ENCODE results near the gene JAK3. TPM values are rescaled to one million over a fixed set of nuclear protein-coding genes. Genes with fewer than 3 reads are reported as not detected.
"Not testable (repeated sequence)": the region's sequence is repeated elsewhere in the genome, so short reads cannot be mapped to it uniquely, and the experiment has no call there.

JAK3 gene
- total RNA-seq, 1 donor from 2014 or later: 186 TPM

DNA sequence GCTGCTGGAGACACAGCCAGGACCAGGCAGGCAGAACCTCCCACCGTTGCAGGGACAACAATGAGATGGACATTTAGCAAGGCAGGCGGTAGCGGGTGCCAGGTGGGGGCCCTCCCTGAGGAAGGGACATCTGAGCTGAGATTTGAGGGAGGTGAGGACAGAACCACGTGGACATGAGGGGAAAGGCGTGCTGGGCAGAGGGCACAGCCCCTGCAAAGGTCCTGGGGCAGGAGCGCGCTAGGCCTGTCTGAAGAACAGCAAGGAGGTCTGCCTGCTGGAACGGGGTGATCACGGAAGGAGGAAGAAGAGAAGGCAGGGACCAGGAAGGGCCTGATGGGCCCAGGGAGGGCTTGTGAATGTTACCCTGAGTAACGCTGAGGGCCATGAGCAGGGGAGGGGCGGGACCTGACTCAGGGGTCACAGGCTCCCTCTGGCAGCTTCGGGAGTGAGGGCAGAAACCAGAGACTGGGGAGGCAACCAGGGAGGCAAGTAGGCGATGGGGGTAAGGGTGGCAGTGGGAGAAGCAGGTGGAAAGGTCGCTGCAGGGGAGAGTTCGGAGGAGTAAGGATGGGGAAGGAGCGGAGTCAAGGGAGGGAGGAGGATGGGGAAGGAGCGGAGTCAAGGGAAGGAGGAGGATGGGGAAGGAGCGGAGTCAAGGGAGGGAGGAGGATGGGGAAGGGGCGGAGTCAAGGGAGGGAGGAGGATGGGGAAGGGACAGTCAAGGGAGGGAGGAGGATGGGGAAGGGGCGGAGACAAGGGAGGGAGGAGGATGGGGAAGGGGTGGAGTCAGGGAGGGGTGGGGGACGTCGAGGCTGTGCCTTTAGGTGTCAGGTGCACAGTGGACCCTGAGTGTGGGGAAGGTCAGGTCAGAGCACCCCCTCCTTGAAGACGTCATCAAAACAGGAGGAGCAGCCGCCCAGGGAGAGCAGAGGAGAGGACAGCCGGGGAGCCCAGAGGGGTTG lies 68.5 kb downstream of the JAK3 start:
- intact Hi-C loops (cut with micrococcal nuclease): no loop called here

DNA sequence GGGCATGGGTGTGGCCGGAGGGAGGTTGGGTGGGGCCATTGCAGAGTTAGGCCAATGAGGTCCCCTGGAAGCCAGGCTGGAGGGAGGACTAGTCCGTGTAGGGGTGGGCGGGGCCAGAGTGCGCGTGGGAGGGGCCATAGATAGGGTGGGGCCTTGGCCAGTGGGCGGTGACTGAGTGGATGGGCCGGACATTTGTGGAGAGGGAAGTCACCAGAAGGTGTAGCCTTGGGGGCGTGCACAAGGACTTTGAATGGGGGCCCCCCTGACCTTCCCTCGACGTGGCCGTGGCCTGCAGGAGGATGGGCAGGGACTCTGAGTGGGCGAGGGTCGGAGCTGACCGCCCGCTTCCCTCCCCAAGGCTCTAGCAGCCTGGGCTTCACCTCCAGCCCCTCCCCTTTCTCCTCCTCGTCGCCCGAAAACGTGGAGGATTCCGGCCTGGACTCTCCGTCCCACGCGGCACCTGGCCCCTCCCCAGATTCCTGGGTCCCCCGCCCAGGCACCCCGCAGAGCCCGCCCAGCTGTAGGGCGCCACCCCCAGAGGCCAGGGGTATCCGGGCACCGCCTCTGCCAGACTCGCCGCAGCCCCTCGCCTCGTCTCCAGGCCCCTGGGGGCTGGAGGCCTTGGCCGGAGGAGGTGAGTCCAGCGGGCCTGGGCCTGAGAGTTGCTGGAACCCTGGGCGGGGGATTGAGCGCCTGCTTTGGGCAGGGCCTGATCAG lies 69.4 kb downstream of the JAK3 start:
- intact Hi-C loops (cut with micrococcal nuclease): no loop called here

DNA sequence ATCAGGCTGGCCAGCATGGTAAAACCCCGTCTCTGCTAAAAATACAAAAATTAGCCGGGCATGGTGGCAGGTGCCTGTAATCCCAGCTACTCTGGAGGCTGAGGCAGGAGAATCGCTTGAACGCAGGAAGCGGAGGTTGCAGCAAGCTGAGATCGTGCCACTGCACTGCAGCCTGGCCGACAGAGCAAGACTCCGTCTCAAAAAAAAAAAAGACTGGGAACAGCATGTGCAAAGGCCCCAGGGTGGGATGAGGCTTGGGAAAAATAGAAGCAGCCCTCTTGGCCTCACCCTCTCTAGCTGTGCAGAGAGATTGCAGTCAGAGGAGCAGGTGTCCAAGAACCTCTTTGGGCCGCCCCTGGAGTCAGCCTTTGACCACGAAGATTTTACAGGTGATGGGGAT lies 69.9 kb downstream of the JAK3 start:
- intact Hi-C loops (cut with micrococcal nuclease): not testable (repeated sequence)

DNA sequence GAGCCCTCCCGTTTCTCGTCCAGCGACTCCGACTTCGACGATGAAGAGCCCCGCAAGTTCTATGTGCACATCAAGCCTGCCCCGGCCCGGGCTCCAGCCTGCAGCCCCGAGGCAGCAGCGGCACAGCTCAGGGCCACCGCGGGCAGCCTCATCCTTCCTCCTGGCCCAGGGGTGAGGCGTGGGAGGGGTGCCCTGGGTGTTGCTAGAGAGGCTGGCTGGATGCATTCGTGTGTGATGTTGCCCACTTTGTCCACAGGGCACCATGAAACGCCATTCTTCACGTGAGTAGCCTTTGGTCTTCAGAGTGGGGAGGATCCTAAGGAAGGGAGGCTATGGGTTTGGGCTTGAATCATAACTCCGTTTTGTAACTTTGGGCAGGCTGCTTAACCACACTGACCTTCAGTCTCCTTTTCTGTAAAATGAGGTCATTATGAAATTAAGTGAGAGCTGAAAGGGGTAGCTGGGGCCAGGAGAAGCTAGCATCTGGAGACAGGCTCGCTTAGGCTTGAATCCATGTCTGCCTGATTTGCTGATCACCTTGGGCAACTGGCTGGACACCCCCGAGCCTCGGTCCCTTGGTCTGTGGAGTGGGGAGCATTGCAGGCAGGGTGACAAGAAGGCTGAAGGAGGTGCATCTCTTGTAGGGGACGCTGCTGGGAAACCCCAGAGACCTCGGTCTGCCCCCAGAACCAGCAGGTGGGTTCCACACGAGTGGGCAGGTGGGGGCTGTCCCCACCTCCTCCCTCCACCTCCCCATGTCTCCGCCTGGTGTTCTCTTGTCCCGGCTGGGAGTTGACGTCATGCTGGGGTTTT lies 71.6 kb downstream of the JAK3 start:
- intact Hi-C loops (cut with micrococcal nuclease): no loop called here

DNA sequence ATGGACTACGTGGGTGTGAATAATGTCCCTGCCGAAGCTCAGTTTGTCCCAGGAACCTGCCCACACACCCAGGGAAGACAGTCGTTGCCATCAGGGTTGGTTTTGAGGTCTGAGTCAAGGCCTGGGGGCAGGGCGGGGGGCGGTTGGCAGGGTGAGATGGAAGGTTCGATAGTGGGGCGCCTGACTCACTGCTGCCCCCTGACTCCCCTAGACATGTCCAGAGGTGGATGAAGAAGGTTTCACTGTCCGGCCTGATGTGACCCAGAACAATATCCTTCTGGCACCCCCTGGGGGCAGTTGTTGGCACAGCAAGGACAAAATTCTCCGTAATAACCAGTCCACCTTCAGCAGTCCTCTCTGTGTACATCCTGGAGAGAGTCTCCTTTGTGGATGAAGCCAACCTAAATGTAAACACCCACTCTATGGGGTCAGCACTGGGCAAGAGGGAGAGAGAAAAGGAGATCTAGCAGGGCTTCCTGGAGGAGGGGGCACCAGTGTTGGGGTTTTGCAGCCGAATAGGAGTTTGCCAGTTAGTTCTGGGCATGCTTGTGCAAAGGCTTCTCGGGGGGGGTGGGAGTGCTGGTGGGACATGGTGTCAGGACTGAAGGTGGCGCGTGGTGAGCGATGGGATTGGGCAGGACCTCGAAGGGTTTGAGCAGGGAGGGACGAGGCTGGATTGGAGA lies 72.4 kb downstream of the JAK3 start:
- intact Hi-C loops (cut with micrococcal nuclease): no loop called here

Other genes with a start within 250 kb of the JAK3 start
- 0.02 and 0.07 TPM in 2 replicates for gene UNC13A, start 159.6 kb downstream of the JAK3 start, total RNA-seq
- gene MAP1S, start 128.5 kb downstream of the JAK3 start, total RNA-seq: 57.1 and 59.7 TPM in 2 replicates
- 84.7 and 85.4 TPM in 2 replicates for gene FCHO1, start 96.5 kb downstream of the JAK3 start, total RNA-seq
- gene B3GNT3, start 52.8 kb downstream of the JAK3 start, total RNA-seq: not detected in 2 replicates
- 4.1 and 5.7 TPM in 2 replicates for gene INSL3, start 26.5 kb downstream of the JAK3 start, total RNA-seq
- gene RPL18A, start 11.9 kb upstream of the JAK3 start, total RNA-seq: 2,256 and 2,269 TPM in 2 replicates
- 0.48 and 0.84 TPM in 2 replicates for gene SLC5A5, start 24.0 kb upstream of the JAK3 start, total RNA-seq
- gene CCDC124, start 85.0 kb upstream of the JAK3 start, total RNA-seq: 64.2 and 65.9 TPM in 2 replicates
- 0.05 TPM in 1 of 2 replicates, not detected in the other for gene KCNN1, start 119.1 kb upstream of the JAK3 start, total RNA-seq
- 43.1 and 46.7 TPM in 2 replicates for gene ARRDC2, start 160.2 kb upstream of the JAK3 start, total RNA-seq
- 93.4 and 93.9 TPM in 2 replicates for gene IL12RB1, start 239.0 kb upstream of the JAK3 start, total RNA-seq
- 22.5 and 23.7 TPM in 2 replicates for gene MAST3, start 249.8 kb upstream of the JAK3 start, total RNA-seq